GM23338 (cell line): Measurements from ENCODE around the gene VWCE. TPM values are rescaled to one million over a fixed set of nuclear protein-coding genes. Genes with fewer than 3 reads are reported as not detected.

Experiments
- ATAC-seq: fragments of 200-7000 bp; cut with Tn5 transposase; 3 replicates; pipeline ENCODE4 v1.9.1; 2020
- DNase-seq: peaks from one replicate; pipeline ENCODE4 v3.0.0-alpha.2; 2015; ENCODE audit warnings: low spot score
- H2AFZ ChIP-seq: fragments of 200-600 bp; sonication (generic); 2 replicates; pipeline ENCODE4 v1.8.0; 2016; ENCODE audit warnings: antibody characterized with exemption, mild to moderate bottlenecking, moderate library complexity
- H3F3A ChIP-seq: fragments of 200-600 bp; sonication (generic); replicated peaks from 2 replicates; pipeline ENCODE4 v1.8.0; 2017; ENCODE audit warnings: antibody characterized with exemption, mixed run types, low read depth
- H3K27ac ChIP-seq: fragments of 200-600 bp; sonication (generic); 2 replicates; pipeline ENCODE4 v1.6.1; 2016; ENCODE audit warnings: low read depth
- H3K27me3 ChIP-seq: fragments of 200-600 bp; sonication (generic); 2 replicates; pipeline ENCODE4 v1.8.0; 2016; ENCODE audit warnings: mild to moderate bottlenecking, mixed run types, moderate library complexity; ENCODE audit not compliant: insufficient read depth
- H3K36me3 ChIP-seq: fragments of 200-600 bp; sonication (generic); 2 replicates; pipeline ENCODE4 v1.8.0; 2016; ENCODE audit warnings: mild to moderate bottlenecking; ENCODE audit not compliant: insufficient read depth
- H3K4me1 ChIP-seq: fragments of 200-600 bp; sonication (generic); 2 replicates; pipeline ENCODE4 v1.8.0; 2016; ENCODE audit warnings: mild to moderate bottlenecking, moderate library complexity; ENCODE audit not compliant: insufficient read depth
- H3K4me2 ChIP-seq: fragments of 200-600 bp; sonication (generic); 2 replicates; pipeline ENCODE4 v1.7.1; 2017; ENCODE audit warnings: mixed run types
- H3K4me3 ChIP-seq: fragments of 200-600 bp; sonication (generic); 2 replicates; pipeline ENCODE4 v1.6.1; 2016; ENCODE audit warnings: mixed run types
- H3K79me2 ChIP-seq: fragments of 200-600 bp; sonication (generic); replicated peaks from 2 replicates; pipeline ENCODE4 v1.8.0; 2017; ENCODE audit warnings: mild to moderate bottlenecking; ENCODE audit not compliant: insufficient read depth
- H3K9me2 ChIP-seq: fragments of 200-600 bp; sonication (generic); 2 replicates; pipeline ENCODE4 v1.8.0; 2017; ENCODE audit not compliant: insufficient read depth
- H4K20me1 ChIP-seq: fragments of 200-600 bp; sonication (generic); replicated peaks from 2 replicates; pipeline ENCODE4 v1.8.0; 2017; ENCODE audit warnings: mild to moderate bottlenecking; ENCODE audit not compliant: insufficient read depth
- H3K27ac Mint-ChIP-seq: 2 replicates; pipeline ENCODE4 v1.8.0; 2020; ENCODE audit warnings: inconsistent platforms, mild to moderate bottlenecking, moderate library complexity, mixed read lengths
- H3K27me3 Mint-ChIP-seq: 3 replicates; pipeline ENCODE4 v1.8.0; 2022; ENCODE audit warnings: low read depth, mild to moderate bottlenecking, moderate library complexity, mixed read lengths, inconsistent platforms; ENCODE audit not compliant: insufficient read depth, poor library complexity
- H3K36me3 Mint-ChIP-seq: 3 replicates; pipeline ENCODE4 v1.8.0; 2021; ENCODE audit warnings: low read depth, mild to moderate bottlenecking, inconsistent platforms, moderate library complexity, mixed read lengths
- H3K4me1 Mint-ChIP-seq: 3 replicates; pipeline ENCODE4 v1.8.0; 2020; ENCODE audit warnings: mild to moderate bottlenecking, inconsistent platforms, mixed read lengths
- H3K4me3 Mint-ChIP-seq: 3 replicates; pipeline ENCODE4 v1.8.0; 2021; ENCODE audit warnings: moderate library complexity, mild to moderate bottlenecking, inconsistent platforms, mixed read lengths
- H3K9me3 Mint-ChIP-seq: 3 replicates; pipeline ENCODE4 v1.8.0; 2020; ENCODE audit warnings: moderate library complexity, mild to moderate bottlenecking, inconsistent platforms, mixed read lengths
- CREB1 ChIP-seq: fragments of 250-450 bp; sonication (Bioruptor Pico); IDR thresholded peaks from 2 replicates; pipeline ENCODE4 v1.5.0; 2020; ENCODE audit warnings: low read depth, mild to moderate bottlenecking, moderate library complexity
- EZH2 ChIP-seq: fragments of 200-600 bp; sonication (generic); IDR thresholded peaks from one replicate; pipeline ENCODE4 v1.8.0; 2017; ENCODE audit warnings: antibody characterized with exemption, mild to moderate bottlenecking, low read depth; ENCODE audit not compliant: unreplicated experiment
- JUNB ChIP-seq: IDR thresholded peaks from one replicate; pipeline ENCODE4 v1.6.1; 2016; ENCODE audit warnings: antibody characterized with exemption; ENCODE audit not compliant: unreplicated experiment
- NANOG ChIP-seq: IDR thresholded peaks from 2 replicates; pipeline ENCODE4 v1.6.1; 2016; ENCODE audit warnings: antibody characterized with exemption, borderline replicate concordance
- polyA plus RNA-seq: library from polyadenylated mRNA; unstranded; fragments of >200 nt; fragmentation: Nextera tagmentation; extraction: Ambion mirVana; gene quantifications from 2 replicates; pipeline ENCODE4 v1.2.1, GENCODE V29; 2016
- total RNA-seq: library from RNA; depleted of rRNA; stranded (reverse); fragments of >200 nt; shearing (Covaris generic); gene quantifications from 2 replicates; pipeline ENCODE4 v1.2.3, GENCODE V29; 2014
- TF ChIP-seq, protein P1 (sequence below): IDR thresholded peaks from 2 replicates; pipeline ENCODE4 v1.6.1; 2016; ENCODE audit warnings: antibody characterized with exemption
- TF ChIP-seq, protein P2 (sequence below), 2 experiments: fragments of 200-600 bp in 1 of 2; sonication (generic) in 1 of 2; conservative IDR thresholded peaks; 2 replicates each; pipeline versions ENCODE4 v1.5.1 to v1.6.1; 2016 to 2017; ENCODE audit warnings: antibody characterized with exemption in 2 of 2, low read depth in 2 of 2, mild to moderate bottlenecking in 2 of 2, moderate library complexity in 1 of 2
- TF ChIP-seq, protein P3 (sequence below): IDR thresholded peaks from one replicate; pipeline ENCODE4 v1.6.1; 2018; ENCODE audit warnings: antibody characterized with exemption; ENCODE audit not compliant: unreplicated experiment

The VWCE gene
- total and polyA plus RNA-seq, 2 experiments from 2014 or later = 9.9 to 16.9 TPM

DNA sequence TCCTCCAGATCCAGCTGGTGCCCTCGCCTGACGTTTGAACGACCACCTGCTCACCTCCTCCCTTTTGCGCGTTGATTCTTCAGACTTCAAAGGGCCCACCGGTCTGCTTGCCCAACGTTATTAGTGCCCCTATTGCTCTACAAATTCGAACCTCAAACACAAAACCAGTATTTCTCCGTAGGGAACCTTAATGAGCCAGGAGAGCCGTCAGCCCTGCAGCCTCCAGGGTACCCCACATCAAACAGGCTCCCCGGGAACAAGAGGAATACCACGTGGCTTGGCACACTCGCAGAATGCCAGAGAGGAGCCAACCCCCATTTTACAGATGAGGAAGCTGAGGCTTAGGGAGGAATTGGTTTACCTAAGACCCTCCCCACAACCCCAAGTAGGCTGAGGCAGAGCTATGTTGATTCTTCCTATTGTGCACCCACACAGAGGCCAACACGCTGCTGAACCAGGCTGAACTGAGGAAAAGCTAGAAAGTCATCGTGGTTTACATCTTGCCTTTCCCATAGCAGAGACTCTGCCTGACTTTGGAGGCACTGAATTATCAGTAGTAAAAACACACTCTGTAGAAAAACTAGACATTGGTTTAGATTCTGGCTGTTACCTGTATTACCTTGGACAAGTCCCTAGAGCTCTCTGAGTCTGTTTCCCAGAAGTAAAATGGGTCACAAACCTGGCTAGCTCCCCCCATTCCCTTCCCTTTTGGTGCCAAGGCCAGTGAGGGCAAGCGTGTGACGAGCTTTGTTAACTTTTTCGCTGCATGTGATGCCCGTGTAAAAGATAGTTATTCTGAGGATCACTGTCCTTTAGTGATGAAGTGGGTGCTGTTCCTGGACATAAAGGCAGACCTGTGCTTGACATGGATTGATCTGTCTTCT lies 38.7 kb upstream of the VWCE start:
- peak overlapping the region; percentile 99 for H3K4me3 ChIP-seq
- Mint-ChIP-seq H3K27ac (peak overlapping the region; percentile 99), H3K36me3 (peaks cover 32% of the 10 kb centered on the region), H3K9me3 (no peaks in the 10 kb centered on the region), H3K27me3 (peaks cover 19% of the 10 kb centered on the region), H3K4me1 (peaks cover 39% of the 10 kb centered on the region), H3K4me3 (peak overlapping the region; percentile 98)
- no peak for ATAC-seq
- peak overlapping the region; percentile 97 for H3K4me2 ChIP-seq
- peaks cover 42% of the 10 kb centered on the region for H3F3A ChIP-seq
- TF ChIP-seq NANOG (no peak), CREB1 (no peak), EZH2 (no peak), JUNB (no peak)
- TF ChIP-seq, protein P1, sequence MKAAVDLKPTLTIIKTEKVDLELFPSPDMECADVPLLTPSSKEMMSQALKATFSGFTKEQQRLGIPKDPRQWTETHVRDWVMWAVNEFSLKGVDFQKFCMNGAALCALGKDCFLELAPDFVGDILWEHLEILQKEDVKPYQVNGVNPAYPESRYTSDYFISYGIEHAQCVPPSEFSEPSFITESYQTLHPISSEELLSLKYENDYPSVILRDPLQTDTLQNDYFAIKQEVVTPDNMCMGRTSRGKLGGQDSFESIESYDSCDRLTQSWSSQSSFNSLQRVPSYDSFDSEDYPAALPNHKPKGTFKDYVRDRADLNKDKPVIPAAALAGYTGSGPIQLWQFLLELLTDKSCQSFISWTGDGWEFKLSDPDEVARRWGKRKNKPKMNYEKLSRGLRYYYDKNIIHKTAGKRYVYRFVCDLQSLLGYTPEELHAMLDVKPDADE = no peak
- TF ChIP-seq, protein P2, sequence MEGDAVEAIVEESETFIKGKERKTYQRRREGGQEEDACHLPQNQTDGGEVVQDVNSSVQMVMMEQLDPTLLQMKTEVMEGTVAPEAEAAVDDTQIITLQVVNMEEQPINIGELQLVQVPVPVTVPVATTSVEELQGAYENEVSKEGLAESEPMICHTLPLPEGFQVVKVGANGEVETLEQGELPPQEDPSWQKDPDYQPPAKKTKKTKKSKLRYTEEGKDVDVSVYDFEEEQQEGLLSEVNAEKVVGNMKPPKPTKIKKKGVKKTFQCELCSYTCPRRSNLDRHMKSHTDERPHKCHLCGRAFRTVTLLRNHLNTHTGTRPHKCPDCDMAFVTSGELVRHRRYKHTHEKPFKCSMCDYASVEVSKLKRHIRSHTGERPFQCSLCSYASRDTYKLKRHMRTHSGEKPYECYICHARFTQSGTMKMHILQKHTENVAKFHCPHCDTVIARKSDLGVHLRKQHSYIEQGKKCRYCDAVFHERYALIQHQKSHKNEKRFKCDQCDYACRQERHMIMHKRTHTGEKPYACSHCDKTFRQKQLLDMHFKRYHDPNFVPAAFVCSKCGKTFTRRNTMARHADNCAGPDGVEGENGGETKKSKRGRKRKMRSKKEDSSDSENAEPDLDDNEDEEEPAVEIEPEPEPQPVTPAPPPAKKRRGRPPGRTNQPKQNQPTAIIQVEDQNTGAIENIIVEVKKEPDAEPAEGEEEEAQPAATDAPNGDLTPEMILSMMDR (conservative IDR thresholded peaks at IDR 0.05; ENCODE audit: low read depth in 2 of 2) = no peak
- TF ChIP-seq, protein P3, sequence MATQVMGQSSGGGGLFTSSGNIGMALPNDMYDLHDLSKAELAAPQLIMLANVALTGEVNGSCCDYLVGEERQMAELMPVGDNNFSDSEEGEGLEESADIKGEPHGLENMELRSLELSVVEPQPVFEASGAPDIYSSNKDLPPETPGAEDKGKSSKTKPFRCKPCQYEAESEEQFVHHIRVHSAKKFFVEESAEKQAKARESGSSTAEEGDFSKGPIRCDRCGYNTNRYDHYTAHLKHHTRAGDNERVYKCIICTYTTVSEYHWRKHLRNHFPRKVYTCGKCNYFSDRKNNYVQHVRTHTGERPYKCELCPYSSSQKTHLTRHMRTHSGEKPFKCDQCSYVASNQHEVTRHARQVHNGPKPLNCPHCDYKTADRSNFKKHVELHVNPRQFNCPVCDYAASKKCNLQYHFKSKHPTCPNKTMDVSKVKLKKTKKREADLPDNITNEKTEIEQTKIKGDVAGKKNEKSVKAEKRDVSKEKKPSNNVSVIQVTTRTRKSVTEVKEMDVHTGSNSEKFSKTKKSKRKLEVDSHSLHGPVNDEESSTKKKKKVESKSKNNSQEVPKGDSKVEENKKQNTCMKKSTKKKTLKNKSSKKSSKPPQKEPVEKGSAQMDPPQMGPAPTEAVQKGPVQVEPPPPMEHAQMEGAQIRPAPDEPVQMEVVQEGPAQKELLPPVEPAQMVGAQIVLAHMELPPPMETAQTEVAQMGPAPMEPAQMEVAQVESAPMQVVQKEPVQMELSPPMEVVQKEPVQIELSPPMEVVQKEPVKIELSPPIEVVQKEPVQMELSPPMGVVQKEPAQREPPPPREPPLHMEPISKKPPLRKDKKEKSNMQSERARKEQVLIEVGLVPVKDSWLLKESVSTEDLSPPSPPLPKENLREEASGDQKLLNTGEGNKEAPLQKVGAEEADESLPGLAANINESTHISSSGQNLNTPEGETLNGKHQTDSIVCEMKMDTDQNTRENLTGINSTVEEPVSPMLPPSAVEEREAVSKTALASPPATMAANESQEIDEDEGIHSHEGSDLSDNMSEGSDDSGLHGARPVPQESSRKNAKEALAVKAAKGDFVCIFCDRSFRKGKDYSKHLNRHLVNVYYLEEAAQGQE = no peak
- H3K4me1 ChIP-seq = peaks cover 24% of the 10 kb centered on the region
- H3K36me3 ChIP-seq = peaks cover 14% of the 10 kb centered on the region
- H3K27me3 ChIP-seq = no peaks in the 10 kb centered on the region
- H3K27ac ChIP-seq = peak overlapping the region; percentile 97
- no peaks in the 10 kb centered on the region for H3K9me2 ChIP-seq
- H4K20me1 ChIP-seq = peaks cover 30% of the 10 kb centered on the region
- peak overlapping the region; percentile 92 for H2AFZ ChIP-seq
- peaks cover 41% of the 10 kb centered on the region for H3K79me2 ChIP-seq
- no peak for DNase-seq
